Activated CD8-positive, alpha-beta memory T cell treated with anti-CD3 and anti-CD28 coated beads, Interleukin-2, amount 50 U/mL, for 4 hours (primary cell): ENCODE measurements around the gene DNAH8.

Experiments used
- DNase-seq: peaks from one replicate; pipeline ENCODE4 v3.0.0-alpha.2; 2020

Gene DNAH8

GRCh38 chr6:39057251-39058155, 342.4 kb downstream of the DNAH8 start:
- no peak for DNase-seq

GRCh38 chr6:39058471-39059147, 343.5 kb downstream of the DNAH8 start:
- DNase-seq = no peak

DNA sequence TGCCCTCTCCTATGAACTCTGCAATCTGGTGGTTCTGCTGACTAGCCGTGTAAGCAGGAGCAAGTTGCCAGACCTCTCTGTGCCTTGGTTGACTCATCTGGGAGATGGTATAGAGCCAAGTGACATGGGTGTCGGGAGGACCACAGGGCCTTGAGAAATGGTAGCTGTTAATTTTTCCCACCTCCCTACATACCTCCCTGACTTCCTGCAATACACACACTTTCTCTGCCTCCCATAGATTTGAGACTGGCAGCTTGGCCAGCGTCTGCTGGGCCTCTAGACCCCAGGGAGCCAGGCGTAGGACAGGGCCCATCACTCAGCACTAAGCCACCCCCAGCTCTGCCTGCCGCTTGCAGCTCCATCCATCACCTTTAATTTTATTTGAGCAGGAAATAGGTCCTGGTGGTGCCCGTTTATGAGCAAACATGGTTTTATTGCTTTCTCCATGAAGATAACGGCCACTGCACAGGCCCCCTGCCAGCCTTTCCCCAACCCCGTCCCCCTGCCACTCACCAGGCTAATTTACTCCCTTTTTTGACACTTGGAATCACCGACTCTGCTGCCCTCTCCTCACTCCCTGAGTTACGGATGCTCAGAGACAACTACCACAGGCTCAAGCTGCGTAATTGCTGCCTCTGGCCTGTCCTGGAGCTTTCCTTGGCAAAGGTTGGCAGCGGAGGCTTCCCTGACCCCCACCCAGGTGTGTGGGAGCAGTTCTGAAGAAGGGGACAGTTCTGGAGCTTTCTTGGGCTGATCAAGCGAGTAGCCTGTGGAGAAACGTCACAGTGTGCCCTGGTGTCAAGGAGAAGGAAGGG, 344.6 kb downstream of the DNAH8 start:
- DNase-seq = no peak

- no peak for DNase-seq
Measured at GRCh38 chr6:39060467-39061160, 345.5 kb downstream of the DNAH8 start.

- DNase-seq = no peak
Measured at GRCh38 chr6:39061182-39061581, 346.1 kb downstream of the DNAH8 start.

DNA sequence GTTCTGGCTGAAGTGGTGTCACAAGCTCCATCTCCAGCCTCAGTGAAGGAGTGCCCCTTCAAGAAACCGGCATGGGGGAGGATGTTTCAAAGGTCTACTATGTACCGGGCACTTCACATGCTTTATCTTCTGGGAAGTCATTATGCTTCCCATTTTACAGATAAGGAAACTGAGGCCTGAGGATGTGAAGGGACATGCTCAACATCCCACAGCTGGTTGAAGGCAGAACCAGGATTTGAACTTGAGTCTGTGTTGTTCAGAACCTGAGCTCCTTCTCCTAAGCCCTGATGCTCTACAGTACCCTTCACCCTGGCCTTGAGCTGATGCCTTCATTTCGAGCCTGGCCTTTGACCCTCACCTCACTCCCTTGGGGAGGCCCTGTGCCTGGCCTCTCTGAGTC, 346.5 kb downstream of the DNAH8 start:
- no peak for DNase-seq

GRCh38 chr6:39062014-39062740, 347.1 kb downstream of the DNAH8 start:
- DNase-seq = no peak

- no peak for DNase-seq
Measured at GRCh38 chr6:39063526-39063925, 348.4 kb downstream of the DNAH8 start.

DNA sequence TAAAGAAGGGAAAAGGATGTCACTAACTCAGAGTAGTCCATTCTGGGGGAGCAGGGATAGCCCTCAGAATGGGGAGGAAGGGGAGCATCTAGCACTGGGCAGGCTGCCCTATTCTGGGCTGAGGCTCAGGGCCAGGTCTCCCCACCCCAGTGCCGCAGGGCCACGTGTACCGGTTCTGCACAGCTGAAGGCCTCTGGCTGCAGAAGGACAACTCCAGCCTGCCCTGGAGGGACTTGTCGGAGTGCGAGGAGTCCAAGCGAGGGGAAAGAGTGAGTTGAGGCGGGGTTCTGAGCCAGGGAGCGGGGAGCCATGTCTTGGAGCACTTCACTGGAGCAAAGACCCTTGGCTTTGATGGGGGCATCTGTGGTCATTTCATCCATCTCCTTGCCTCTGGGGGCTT, 350.4 kb downstream of the DNAH8 start:
- DNase-seq = no peak

DNA sequence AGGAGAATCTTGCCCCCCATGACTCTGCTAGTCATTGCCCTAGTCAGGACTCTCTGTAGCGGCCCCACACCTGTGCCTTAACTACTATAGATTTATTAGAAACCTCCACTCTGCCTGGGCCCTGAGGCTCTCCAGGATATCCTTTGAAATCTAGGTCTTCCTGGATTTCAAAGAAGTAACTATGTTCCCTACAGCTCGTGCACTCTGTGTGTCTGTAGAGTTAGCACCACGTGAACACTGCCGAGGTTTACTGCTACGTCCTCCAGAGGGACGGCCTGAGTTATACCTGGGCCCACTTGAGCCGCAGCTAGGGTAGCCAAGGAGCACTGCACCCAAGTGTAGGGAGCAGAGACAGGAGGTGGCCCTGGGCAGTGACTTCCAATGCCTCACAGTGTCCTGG, 353.3 kb downstream of the DNAH8 start:
- no peak for DNase-seq

GRCh38 chr6:39072830-39073229, 357.7 kb downstream of the DNAH8 start:
- DNase-seq = no peak

- no peak for DNase-seq
Measured at GRCh38 chr6:39073471-39074355, 358.6 kb downstream of the DNAH8 start.

DNA sequence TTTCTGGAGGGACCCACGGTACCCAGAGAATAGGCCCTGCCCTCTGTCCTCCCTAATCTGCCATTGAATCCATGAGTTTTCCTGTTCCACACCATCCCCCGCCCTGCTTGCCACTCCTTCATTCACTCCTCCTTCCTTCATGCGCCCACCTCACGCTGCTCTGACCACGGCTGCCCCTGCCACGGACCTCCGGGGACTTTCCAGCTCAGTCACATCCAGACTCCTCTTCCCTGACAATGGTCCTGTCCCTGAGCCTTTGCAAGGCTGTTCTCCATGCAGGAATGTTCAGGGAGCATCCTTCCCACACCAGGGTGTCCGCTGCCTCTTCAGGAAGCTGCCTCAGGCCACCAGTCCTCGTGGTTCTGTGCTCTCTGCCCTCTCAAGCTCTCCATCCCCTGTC, 359.4 kb downstream of the DNAH8 start:
- DNase-seq = no peak

GRCh38 chr6:39075010-39075686, 360.0 kb downstream of the DNAH8 start:
- no peak for DNase-seq

- DNase-seq = no peak
Measured at GRCh38 chr6:39075807-39076622, 360.9 kb downstream of the DNAH8 start.

- DNase-seq = no peak
Measured at GRCh38 chr6:39076623-39077535, 361.8 kb downstream of the DNAH8 start.

DNA sequence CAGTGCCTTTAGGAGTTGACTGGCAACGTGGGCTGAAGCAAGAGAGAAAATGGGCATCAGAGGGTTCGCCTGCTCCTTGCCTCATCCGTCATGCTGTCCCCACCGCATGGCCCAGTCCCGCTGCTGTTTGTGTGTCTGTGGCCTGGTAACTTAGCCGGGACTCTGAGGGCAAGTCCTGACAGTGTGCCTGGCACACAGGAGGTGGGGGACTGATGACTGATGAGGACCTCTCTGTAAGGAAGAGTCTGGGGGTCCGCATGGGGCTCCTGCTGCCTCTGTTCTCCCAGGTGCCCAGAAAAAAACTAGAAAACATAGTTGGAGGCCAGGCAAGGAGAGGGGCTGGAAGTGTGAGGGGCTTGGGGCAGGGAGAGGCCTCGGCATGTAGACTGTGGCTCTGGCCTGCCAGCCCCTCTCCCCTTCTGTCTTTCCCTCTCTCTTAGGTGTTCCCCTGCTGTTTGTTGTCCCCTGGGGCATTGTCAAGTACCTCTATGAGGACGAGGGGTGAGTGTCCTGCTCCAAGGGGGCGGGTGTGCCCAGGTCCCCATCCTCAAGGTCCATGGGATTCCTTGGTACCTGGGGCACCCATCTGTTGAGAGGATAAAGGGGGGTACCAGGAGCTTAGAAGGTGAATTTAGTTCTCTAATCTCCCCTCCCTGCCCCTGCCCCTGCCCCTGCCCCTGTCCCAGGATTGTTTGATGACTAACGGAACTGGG, 362.9 kb downstream of the DNAH8 start:
- DNase-seq = no peak

GRCh38 chr6:39078695-39079094, 363.6 kb downstream of the DNAH8 start:
- DNase-seq = no peak
